Measurements from ENCODE around the gene BOK. TPM values are rescaled to one million over a fixed set of nuclear protein-coding genes. Genes with fewer than 3 reads are reported as not detected.

Gene BOK
- polyA plus RNA-seq, 1 experiment: 42.9 TPM

DNA sequence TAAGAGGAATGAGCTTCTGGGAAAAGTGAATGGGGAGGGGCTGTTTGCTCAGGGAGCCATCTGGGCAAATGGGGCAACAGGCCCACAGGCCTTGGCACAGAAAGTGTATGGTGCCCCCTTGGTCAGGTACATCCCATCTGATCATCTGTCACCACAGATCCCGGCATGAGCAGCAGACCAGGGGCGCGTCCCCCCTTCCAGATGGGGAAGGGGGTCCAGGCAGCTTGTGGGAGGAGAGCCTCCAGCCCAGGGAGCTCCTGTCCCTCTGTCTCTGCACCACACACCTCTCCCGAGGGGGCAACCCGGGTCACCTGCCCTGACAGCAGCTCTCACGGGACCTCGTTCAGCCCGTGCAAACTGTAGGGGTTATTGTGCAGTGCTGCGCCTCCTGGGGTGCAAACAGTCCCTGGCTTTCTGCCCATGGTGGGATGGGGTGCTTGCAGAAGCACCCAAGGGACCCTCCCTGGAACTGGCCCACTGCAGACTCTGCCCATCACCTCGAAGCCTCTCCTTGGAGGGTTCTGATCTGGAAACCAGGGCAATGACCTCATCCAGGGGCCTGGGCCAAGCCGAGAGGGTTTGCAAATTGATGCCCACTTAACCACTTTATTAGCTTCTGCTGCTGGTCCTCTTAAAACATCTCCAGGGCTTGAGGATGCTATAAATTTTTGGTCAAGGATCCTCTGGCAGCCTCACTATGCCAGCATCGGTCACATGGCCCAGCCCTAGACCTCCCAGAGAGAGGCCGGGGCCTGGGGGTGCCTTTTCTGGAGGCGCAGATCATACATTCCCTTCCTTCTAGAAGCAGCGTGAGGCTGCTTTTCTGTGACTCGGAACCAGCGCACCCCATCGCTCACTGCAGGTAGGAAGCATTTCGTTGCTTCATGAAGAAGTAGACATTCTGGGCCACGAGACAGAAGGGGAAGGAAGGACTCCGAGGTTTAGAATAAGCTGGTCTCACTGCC is 7.6 kb upstream of the BOK start:
- Histone ChIP-seq H3K36me3 (ENCODE audit: control insufficient read depth, insufficient read depth, low read length) (no peaks in the 10 kb centered on the region), H3K27me3 (ENCODE audit: control insufficient read depth, insufficient read depth, low read length) (no peaks in the 10 kb centered on the region), H3K4me3 (ENCODE audit: low read depth, low read length) (no peak overlapping the region)
- TF ChIP-seq, protein P1, sequence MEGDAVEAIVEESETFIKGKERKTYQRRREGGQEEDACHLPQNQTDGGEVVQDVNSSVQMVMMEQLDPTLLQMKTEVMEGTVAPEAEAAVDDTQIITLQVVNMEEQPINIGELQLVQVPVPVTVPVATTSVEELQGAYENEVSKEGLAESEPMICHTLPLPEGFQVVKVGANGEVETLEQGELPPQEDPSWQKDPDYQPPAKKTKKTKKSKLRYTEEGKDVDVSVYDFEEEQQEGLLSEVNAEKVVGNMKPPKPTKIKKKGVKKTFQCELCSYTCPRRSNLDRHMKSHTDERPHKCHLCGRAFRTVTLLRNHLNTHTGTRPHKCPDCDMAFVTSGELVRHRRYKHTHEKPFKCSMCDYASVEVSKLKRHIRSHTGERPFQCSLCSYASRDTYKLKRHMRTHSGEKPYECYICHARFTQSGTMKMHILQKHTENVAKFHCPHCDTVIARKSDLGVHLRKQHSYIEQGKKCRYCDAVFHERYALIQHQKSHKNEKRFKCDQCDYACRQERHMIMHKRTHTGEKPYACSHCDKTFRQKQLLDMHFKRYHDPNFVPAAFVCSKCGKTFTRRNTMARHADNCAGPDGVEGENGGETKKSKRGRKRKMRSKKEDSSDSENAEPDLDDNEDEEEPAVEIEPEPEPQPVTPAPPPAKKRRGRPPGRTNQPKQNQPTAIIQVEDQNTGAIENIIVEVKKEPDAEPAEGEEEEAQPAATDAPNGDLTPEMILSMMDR (IDR thresholded peaks at IDR 0.05; ENCODE audit: insufficient read depth, low read depth, low read length): no peak
- DNase-seq (ENCODE audit: low read depth): no peak
- CTCF ChIA-PET: interaction anchor here (0.6 kb wide), 1 partner anchor 669 kb away, joined by 3 read pairs; no protein-coding TSS in a partner anchor
- POLR2A ChIA-PET: no interaction called here

DNA sequence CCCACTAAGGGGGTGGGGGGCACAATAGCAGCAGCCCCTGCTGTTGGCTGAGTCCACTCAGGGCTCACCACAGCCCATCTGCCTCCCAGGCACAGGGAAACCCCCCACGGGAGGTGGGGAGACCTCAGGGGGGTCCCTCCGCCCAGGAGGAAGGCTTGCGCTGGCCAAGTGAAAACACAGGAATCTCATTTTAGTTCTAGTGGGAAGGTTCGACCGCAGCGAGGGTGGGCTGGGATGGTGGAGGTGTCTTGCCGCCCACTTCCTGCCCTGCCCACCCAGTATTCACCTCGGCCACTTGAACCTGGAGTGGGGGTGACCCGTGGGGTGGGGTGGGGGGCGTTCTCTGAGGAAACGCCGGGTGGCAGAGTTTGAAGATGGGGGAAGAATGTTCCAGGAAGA is 6.9 kb upstream of the BOK start:
- no peak for DNase-seq (ENCODE audit: low read depth)
- TF ChIP-seq, protein P1 (IDR thresholded peaks at IDR 0.05; ENCODE audit: insufficient read depth, low read depth, low read length): no peak
- H3K4me3 ChIP-seq (ENCODE audit: low read depth, low read length): no peak overlapping the region
- POLR2A ChIA-PET: no interaction called here
- CTCF ChIA-PET: interaction anchor here (0.6 kb wide), 1 partner anchor 670 kb away, joined by 3 read pairs; no protein-coding TSS in a partner anchor
- no peaks in the 10 kb centered on the region for H3K36me3 ChIP-seq (ENCODE audit: control insufficient read depth, insufficient read depth, low read length)
- no peaks in the 10 kb centered on the region for H3K27me3 ChIP-seq (ENCODE audit: control insufficient read depth, insufficient read depth, low read length)

DNA sequence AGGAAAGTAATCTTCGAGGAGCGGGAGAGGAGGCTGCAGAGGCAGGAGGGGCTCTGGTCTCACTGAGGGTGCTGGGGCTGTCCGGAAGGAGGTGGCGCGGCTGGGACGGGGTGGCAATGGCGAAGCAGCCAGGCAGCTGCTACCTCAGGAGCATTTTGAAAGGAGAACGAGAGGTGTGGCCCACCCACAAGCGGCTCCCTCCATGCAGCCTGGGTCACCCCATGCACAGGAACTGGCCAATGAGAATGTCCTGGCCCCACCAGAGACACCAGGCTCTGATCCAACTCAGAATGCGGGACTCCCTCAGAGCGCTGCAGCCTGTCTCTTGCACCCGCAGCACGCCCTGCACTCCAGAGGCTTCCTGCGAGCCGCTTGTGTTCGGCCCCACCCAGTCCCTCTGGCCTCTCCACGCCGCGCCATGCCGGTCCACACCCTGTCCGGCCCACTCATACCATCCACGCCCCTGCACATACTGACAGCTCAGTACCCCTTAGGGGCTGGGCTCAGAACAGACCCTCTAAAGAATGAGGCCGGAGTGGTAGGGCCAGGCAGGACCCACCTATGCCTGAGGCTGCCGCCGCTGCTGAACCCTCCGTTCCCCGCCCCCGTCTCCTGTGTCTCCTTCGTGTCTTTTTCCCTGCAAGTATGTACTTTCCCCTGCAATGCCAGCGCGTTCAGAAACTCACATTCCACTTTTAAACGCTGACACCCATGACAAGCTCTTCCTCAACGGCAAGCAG is 6.4 kb upstream of the BOK start:
- H3K4me3 ChIP-seq (ENCODE audit: low read depth, low read length): no peak overlapping the region
- POLR2A ChIA-PET: no interaction called here
- CTCF ChIA-PET: no interaction called here
- no peak for DNase-seq (ENCODE audit: low read depth)
- no peaks in the 10 kb centered on the region for H3K36me3 ChIP-seq (ENCODE audit: control insufficient read depth, insufficient read depth, low read length)
- H3K27me3 ChIP-seq (ENCODE audit: control insufficient read depth, insufficient read depth, low read length): no peaks in the 10 kb centered on the region
- TF ChIP-seq, protein P1 (IDR thresholded peaks at IDR 0.05; ENCODE audit: insufficient read depth, low read depth, low read length): no peak

DNA sequence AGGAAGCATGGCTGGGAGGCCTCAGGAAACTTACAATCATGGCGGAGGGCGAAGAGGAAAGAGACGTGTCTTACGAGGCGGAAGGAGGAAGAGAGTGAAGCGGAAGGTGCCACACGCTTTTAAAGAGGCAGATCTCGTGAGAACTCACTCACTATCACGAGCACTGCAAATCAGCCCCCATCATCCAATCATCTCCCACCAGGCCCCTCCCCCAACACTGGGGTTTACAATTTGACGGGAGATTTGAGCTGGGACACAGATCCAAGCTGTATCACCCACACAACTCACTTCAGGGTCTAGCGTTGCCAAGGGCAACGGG is 5.1 kb upstream of the BOK start:
- TF ChIP-seq, protein P1 (IDR thresholded peaks at IDR 0.05; ENCODE audit: insufficient read depth, low read depth, low read length): no peak
- CTCF ChIA-PET: no interaction called here
- DNase-seq (ENCODE audit: low read depth): no peak
- no peaks in the 10 kb centered on the region for H3K27me3 ChIP-seq (ENCODE audit: control insufficient read depth, insufficient read depth, low read length)
- no peak overlapping the region for H3K4me3 ChIP-seq (ENCODE audit: low read depth, low read length)
- no peaks in the 10 kb centered on the region for H3K36me3 ChIP-seq (ENCODE audit: control insufficient read depth, insufficient read depth, low read length)
- POLR2A ChIA-PET: no interaction called here

DNA sequence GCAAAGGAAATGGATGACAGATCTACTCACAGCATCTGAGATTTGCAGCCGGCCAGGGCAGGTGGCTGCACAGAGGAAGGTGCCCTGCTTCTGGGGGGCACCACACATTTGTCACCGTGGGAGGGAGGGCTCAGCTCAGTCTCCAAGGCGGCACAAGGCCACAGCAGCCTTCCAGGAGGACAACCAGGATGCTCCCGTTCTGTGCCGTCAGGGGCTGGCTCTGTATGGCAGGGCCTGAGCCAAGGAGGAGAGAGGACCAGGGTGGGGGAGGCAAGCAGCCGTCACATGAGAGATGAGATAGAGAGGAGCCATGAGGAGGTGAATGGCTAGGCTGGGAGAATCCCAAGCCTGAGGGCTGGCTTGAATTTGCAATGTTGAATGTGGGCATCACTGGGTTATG is 4.6 kb upstream of the BOK start:
- no peak overlapping the region for H3K4me3 ChIP-seq (ENCODE audit: low read depth, low read length)
- CTCF ChIA-PET: no interaction called here
- H3K36me3 ChIP-seq (ENCODE audit: control insufficient read depth, insufficient read depth, low read length): no peaks in the 10 kb centered on the region
- H3K27me3 ChIP-seq (ENCODE audit: control insufficient read depth, insufficient read depth, low read length): no peaks in the 10 kb centered on the region
- TF ChIP-seq, protein P1 (IDR thresholded peaks at IDR 0.05; ENCODE audit: insufficient read depth, low read depth, low read length): no peak
- DNase-seq (ENCODE audit: low read depth): no peak
- POLR2A ChIA-PET: no interaction called here

All from BJ (cell line).